ENCODE results near the gene VAMP5. TPM values are rescaled to one million over a fixed set of nuclear protein-coding genes. Genes with fewer than 3 reads are reported as not detected.

Gene VAMP5
- total and polyA plus RNA-seq, 2 experiments from 2014 or later = 0.87 to 7.8 TPM

DNA sequence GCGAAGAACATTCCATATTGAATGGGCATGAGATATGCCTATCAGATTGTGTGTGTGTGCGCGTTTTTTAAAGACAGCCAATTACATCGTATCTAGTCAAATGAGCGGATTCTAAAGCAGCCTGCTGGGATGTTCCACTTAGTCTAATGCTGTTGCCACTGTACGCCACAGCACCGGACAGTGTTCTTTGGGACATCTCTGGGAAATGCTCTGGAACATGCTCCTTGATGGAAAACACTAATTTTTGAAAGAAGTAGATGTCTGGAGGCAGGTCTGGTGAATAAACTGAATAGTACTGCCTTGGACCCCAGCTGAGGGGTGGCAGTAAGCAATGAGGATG, 21.9 kb downstream of the VAMP5 start:
- H3K27me3 Mint-ChIP-seq (ENCODE audit: insufficient read depth, low read depth, poor library complexity) = peaks cover 15% of the 10 kb centered on the region
- no peak overlapping the region for H3K4me3 Mint-ChIP-seq
- Histone ChIP-seq H3K27ac (ENCODE audit: low read depth) (no peak overlapping the region), H3K4me3 (no peak overlapping the region), H3K4me2 (no peak overlapping the region), H3F3A (replicated peaks; ENCODE audit: low read depth) (peaks cover 19% of the 10 kb centered on the region; the same call in 1 of the 2 replicates), H3K4me1 (ENCODE audit: insufficient read depth) (peaks cover 5% of the 10 kb centered on the region; the same call in 1 of the 2 replicates), H4K20me1 (replicated peaks; ENCODE audit: insufficient read depth) (peaks cover 32% of the 10 kb centered on the region), H3K79me2 (replicated peaks; ENCODE audit: insufficient read depth) (peaks cover 33% of the 10 kb centered on the region), H3K9me2 (ENCODE audit: insufficient read depth) (no peaks in the 10 kb centered on the region), H3K36me3 (ENCODE audit: insufficient read depth) (0 out of 2 replicates have a peak, but pooled peaks cover 3% of the 10 kb centered on the region), H2AFZ (no peak overlapping the region), H3K27me3 (ENCODE audit: insufficient read depth) (no peaks in the 10 kb centered on the region)
- H3K36me3 Mint-ChIP-seq (ENCODE audit: low read depth) = peaks cover 41% of the 10 kb centered on the region
- DNase-seq (ENCODE audit: low spot score) (no peak), ATAC-seq (no peak)
- no peak overlapping the region for H3K27ac Mint-ChIP-seq
- TF ChIP-seq ZNF331 (CRISPR knock-in tag; IDR thresholded peaks at IDR 0.05; ENCODE audit: low read depth) = no peak
- no peak for TF ChIP-seq JUNB (IDR thresholded peaks at IDR 0.05; ENCODE audit: unreplicated experiment)
- TF ChIP-seq, protein P1, sequence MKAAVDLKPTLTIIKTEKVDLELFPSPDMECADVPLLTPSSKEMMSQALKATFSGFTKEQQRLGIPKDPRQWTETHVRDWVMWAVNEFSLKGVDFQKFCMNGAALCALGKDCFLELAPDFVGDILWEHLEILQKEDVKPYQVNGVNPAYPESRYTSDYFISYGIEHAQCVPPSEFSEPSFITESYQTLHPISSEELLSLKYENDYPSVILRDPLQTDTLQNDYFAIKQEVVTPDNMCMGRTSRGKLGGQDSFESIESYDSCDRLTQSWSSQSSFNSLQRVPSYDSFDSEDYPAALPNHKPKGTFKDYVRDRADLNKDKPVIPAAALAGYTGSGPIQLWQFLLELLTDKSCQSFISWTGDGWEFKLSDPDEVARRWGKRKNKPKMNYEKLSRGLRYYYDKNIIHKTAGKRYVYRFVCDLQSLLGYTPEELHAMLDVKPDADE (IDR thresholded peaks at IDR 0.05) = no peak
- no peak for TF ChIP-seq POLR2AphosphoS5 (IDR thresholded peaks at IDR 0.05; ENCODE audit: low read depth)
- TF ChIP-seq EZH2phosphoT487 (IDR thresholded peaks at IDR 0.05; ENCODE audit: unreplicated experiment) = no peak
- TF ChIP-seq, protein P2, sequence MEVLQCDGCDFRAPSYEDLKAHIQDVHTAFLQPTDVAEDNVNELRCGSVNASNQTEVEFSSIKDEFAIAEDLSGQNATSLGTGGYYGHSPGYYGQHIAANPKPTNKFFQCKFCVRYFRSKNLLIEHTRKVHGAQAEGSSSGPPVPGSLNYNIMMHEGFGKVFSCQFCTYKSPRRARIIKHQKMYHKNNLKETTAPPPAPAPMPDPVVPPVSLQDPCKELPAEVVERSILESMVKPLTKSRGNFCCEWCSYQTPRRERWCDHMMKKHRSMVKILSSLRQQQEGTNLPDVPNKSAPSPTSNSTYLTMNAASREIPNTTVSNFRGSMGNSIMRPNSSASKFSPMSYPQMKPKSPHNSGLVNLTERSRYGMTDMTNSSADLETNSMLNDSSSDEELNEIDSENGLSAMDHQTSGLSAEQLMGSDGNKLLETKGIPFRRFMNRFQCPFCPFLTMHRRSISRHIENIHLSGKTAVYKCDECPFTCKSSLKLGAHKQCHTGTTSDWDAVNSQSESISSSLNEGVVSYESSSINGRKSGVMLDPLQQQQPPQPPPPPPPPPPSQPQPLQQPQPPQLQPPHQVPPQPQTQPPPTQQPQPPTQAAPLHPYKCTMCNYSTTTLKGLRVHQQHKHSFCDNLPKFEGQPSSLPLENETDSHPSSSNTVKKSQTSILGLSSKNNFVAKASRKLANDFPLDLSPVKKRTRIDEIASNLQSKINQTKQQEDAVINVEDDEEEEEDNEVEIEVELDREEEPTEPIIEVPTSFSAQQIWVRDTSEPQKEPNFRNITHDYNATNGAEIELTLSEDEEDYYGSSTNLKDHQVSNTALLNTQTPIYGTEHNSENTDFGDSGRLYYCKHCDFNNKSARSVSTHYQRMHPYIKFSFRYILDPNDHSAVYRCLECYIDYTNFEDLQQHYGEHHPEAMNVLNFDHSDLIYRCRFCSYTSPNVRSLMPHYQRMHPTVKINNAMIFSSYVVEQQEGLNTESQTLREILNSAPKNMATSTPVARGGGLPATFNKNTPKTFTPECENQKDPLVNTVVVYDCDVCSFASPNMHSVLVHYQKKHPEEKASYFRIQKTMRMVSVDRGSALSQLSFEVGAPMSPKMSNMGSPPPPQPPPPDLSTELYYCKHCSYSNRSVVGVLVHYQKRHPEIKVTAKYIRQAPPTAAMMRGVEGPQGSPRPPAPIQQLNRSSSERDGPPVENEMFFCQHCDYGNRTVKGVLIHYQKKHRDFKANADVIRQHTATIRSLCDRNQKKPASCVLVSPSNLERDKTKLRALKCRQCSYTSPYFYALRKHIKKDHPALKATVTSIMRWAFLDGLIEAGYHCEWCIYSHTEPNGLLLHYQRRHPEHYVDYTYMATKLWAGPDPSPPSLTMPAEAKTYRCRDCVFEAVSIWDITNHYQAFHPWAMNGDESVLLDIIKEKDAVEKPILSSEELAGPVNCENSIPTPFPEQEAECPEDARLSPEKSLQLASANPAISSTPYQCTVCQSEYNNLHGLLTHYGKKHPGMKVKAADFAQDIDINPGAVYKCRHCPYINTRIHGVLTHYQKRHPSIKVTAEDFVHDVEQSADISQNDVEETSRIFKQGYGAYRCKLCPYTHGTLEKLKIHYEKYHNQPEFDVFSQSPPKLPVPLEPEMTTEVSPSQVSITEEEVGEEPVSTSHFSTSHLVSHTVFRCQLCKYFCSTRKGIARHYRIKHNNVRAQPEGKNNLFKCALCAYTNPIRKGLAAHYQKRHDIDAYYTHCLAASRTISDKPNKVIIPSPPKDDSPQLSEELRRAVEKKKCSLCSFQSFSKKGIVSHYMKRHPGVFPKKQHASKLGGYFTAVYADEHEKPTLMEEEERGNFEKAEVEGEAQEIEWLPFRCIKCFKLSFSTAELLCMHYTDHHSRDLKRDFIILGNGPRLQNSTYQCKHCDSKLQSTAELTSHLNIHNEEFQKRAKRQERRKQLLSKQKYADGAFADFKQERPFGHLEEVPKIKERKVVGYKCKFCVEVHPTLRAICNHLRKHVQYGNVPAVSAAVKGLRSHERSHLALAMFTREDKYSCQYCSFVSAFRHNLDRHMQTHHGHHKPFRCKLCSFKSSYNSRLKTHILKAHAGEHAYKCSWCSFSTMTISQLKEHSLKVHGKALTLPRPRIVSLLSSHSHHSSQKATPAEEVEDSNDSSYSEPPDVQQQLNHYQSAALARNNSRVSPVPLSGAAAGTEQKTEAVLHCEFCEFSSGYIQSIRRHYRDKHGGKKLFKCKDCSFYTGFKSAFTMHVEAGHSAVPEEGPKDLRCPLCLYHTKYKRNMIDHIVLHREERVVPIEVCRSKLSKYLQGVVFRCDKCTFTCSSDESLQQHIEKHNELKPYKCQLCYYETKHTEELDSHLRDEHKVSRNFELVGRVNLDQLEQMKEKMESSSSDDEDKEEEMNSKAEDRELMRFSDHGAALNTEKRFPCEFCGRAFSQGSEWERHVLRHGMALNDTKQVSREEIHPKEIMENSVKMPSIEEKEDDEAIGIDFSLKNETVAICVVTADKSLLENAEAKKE (CRISPR knock-in tag; IDR thresholded peaks at IDR 0.05) = no peak
- TF ChIP-seq, protein P3, sequence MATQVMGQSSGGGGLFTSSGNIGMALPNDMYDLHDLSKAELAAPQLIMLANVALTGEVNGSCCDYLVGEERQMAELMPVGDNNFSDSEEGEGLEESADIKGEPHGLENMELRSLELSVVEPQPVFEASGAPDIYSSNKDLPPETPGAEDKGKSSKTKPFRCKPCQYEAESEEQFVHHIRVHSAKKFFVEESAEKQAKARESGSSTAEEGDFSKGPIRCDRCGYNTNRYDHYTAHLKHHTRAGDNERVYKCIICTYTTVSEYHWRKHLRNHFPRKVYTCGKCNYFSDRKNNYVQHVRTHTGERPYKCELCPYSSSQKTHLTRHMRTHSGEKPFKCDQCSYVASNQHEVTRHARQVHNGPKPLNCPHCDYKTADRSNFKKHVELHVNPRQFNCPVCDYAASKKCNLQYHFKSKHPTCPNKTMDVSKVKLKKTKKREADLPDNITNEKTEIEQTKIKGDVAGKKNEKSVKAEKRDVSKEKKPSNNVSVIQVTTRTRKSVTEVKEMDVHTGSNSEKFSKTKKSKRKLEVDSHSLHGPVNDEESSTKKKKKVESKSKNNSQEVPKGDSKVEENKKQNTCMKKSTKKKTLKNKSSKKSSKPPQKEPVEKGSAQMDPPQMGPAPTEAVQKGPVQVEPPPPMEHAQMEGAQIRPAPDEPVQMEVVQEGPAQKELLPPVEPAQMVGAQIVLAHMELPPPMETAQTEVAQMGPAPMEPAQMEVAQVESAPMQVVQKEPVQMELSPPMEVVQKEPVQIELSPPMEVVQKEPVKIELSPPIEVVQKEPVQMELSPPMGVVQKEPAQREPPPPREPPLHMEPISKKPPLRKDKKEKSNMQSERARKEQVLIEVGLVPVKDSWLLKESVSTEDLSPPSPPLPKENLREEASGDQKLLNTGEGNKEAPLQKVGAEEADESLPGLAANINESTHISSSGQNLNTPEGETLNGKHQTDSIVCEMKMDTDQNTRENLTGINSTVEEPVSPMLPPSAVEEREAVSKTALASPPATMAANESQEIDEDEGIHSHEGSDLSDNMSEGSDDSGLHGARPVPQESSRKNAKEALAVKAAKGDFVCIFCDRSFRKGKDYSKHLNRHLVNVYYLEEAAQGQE (IDR thresholded peaks at IDR 0.05; ENCODE audit: unreplicated experiment) = no peak
- TF ChIP-seq ZNF114 (CRISPR knock-in tag; IDR thresholded peaks at IDR 0.05) = no peak
- TF ChIP-seq, protein P4, sequence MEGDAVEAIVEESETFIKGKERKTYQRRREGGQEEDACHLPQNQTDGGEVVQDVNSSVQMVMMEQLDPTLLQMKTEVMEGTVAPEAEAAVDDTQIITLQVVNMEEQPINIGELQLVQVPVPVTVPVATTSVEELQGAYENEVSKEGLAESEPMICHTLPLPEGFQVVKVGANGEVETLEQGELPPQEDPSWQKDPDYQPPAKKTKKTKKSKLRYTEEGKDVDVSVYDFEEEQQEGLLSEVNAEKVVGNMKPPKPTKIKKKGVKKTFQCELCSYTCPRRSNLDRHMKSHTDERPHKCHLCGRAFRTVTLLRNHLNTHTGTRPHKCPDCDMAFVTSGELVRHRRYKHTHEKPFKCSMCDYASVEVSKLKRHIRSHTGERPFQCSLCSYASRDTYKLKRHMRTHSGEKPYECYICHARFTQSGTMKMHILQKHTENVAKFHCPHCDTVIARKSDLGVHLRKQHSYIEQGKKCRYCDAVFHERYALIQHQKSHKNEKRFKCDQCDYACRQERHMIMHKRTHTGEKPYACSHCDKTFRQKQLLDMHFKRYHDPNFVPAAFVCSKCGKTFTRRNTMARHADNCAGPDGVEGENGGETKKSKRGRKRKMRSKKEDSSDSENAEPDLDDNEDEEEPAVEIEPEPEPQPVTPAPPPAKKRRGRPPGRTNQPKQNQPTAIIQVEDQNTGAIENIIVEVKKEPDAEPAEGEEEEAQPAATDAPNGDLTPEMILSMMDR (conservative IDR thresholded peaks at IDR 0.05; ENCODE audit: low read depth in 2 of 2) = no peak
- TF ChIP-seq STAT1 (IDR thresholded peaks at IDR 0.05; ENCODE audit: unreplicated experiment) = no peak
- TF ChIP-seq EZH2 (IDR thresholded peaks at IDR 0.05; ENCODE audit: low read depth, unreplicated experiment) = no peak
- TF ChIP-seq NANOG (IDR thresholded peaks at IDR 0.05; ENCODE audit: borderline replicate concordance) = no peak
- no peak for TF ChIP-seq CREB1 (CRISPR knock-in tag; IDR thresholded peaks at IDR 0.05; ENCODE audit: low read depth)
- H3K4me1 Mint-ChIP-seq = peaks cover 17% of the 10 kb centered on the region
- peaks cover 3% of the 10 kb centered on the region; the same call in 1 of the 3 replicates for H3K9me3 Mint-ChIP-seq

Measured in GM23338 (cell line).